Embryonic facial prominence (tissue), 1 donor: ENCODE data around the gene GET3.

Source experiments
- DNase-seq: peaks from one replicate; pipeline ENCODE4 v3.0.0-alpha.2; 2016; ENCODE audit errors: extremely low spot score

GET3 gene

DNA sequence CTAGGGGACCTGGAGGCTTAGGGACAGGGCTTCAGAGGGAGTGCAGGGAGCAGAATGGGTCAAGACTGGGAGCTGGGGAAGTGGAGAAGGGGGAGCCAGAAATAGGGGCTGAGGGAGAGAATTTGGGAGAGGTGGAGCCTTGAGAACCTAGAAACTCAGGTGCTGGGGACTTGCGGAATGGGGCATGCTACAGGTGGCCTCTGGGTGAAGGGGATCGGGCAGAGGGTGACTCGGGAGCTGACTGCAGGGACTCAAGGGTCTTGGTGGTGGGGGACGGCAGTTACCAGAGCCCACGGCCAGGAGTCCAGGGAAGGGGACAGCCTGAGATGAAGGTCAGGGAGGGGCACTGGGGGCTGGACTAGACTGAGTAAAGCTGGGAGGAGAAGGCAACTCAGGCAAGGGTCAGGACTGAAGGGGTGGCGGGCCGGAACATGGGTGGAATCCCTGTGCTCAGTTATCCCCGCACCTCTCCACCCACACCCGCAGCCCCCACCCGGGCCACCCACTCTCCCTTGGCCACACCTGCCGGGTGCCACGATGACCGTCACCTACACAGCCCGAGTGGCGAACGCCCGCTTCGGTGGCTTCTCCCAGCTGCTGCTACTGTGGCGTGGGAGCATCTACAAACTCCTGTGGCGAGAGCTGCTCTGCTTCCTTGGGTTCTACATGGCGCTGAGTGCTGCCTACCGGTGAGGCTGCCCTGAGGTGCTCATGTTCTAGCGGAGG lies 14.9 kb downstream of the GET3 start:
- no peak for DNase-seq

DNA sequence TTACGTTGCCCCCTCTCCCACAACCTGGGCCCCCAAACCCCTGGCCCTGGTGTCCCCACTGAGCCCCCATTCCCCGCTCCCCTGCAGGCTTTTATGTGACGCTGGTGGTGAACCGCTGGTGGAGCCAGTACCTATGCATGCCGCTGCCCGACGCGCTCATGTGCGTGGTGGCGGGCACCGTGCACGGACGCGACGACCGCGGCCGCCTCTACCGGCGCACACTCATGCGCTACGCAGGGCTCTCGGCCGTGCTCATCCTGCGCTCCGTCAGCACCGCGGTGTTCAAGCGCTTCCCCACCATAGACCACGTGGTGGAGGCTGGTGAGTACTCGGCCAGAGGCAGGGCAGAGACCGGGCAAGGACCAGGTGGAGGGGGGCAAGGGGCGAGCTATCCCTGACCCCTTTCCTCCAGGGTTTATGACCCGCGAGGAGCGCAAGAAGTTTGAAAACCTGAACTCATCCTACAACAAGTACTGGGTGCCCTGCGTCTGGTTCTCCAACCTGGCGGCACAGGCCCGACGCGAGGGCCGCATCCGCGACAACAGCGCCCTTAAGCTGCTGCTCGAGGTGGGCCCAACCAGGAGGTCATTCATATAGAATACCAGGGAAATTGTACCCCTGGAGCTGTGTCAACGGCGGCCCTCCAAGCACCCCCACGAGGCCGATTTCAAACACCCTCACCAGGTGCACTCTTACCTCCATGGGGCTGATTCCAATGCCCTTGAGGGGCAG lies 17.3 kb downstream of the GET3 start:
- DNase-seq = no peak

DNA sequence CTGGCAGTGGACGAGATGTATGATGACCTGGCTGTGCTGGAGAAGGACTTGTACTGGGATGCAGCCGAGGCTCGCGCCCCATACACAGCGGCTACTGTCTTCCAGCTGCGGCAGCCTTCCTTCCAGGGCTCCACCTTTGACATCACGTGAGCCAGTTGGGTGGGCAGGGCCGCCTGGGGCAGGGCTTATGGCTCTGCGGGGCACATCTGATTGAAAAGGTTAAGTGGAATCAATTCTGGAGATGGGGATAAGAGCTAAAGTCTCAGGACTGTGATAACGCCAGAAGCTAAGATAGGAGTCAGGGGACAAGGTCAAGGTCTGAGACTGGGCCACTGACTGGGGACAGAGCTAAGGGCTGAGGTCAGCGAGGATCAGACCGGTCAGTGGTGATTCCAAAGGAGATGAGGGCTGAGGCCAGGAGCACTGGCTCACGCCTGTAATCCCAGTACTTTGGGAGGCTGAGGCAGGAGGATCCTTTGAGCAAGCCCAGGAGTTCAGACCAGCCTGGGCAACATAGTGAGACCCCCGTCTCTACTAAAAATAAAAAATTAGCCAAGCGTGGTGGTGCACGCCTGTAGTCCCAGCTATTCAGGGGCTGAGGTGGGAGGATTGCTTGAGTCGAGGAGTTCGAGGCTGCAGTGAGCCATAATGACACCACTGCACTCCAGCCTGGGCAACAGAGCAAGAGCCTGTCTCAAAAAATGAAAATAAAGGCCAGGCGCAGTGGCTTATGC lies 19.0 kb downstream of the GET3 start:
- DNase-seq = no peak

DNA sequence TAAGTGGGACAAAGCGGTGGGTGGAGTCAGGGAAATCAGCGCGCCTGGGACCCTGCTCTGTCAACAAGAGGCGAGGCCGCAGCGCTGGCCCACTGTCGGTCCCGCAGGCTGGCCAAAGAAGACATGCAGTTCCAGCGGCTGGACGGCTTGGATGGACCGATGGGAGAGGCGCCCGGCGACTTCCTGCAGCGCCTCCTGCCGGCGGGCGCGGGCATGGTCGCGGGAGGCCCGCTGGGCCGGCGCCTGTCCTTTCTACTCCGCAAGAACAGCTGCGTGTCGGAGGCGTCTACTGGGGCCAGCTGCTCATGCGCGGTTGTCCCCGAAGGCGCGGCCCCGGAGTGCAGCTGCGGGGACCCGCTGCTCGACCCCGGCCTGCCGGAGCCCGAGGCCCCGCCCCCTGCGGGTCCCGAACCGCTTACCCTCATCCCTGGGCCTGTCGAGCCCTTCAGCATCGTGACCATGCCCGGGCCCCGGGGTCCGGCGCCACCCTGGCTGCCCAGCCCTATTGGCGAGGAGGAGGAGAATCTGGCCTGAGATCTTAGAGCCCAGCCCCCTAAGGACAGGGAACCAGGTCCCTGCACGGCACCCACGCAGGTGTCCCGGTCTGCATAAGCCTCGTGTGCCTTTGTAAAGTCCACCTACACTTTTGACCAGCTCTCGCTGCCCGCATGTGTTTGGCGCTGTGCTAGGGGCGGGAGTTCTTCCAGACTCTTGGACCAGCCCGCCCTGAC lies 20.4 kb downstream of the GET3 start:
- DNase-seq = no peak

DNA sequence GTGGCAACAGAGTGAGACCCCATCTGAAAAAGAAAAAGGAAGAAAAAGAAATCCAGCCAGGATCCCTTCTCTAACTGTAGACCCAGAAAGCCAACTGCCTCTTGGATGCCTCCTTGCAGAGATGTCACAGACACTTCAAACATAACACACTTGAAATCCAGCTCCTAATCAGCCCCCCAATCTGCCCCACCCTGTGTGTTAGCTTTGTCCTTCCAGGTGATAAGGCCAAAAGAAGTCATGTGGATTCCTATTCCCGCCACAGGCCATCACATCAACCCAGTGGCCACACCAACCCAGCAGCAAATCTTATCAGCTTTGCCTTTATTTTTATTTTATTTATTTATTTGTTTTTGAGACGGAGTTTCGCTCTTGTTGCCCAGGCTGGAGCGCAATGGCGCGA lies 22.4 kb downstream of the GET3 start:
- no peak for DNase-seq

DNA sequence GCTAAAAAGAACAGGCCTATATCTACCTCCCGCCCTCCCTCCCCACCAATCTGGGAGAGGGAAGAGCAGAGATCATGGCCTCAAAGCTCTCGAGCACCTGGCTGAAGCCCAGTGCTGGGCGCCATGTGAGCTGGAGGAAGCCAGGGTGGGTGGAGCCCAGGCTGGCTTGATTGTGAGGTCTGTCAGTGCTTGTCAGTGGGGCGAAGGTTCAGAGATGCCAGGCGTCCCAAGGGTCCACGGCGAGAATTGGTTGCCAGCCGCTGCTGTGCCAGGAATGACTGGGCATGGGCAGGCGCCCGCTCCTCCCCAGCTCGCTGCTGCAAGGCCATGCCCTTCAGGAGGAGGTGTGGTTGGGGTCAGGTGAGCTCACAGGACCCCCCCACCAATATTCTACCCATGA lies 25.8 kb downstream of the GET3 start:
- DNase-seq = no peak

DNA sequence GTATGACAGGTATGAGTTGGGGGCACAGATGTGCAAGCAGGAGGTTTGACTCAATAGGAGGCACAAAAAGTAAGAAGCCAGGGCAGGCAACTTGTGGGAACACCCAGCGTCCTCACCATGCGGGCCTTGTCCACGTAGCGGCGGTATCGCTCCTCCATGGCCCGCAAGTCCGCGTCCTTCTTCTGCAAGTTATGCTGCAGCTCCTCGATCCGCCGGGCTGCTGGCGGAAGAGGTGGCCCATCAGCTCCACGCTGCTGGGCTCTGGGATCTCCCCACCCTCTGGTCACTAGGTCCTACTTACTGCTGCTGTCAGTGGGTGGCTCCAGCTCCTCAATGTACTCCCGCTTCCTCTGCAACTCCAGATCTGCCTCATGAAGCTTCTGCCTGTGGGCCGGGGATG lies 27.4 kb downstream of the GET3 start:
- DNase-seq = no peak

DNA sequence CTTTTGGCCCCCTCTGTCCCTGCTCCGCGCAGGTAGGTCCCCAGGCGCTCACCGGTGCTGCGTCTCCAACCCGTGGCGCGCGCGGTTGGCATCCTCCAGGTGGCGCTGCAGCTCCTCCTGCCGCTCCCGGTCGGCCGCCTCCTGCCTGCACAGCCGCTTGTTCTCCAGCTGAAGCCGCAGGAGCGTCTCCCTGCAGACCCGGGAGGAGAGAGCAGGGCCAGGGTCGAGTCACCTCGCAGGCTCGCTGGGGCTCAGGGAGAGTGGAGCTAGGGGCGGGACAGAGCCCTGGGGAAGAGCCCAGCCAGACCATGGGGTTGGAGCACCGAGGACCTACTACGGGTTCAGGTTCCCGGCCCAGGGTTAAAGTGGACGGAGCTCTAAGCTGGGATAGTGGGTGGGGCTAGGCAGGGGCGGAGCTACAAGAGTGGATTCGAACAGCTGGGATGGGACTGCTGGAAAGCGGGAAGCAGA lies 28.8 kb downstream of the GET3 start:
- DNase-seq = peak; percentile 76

DNA sequence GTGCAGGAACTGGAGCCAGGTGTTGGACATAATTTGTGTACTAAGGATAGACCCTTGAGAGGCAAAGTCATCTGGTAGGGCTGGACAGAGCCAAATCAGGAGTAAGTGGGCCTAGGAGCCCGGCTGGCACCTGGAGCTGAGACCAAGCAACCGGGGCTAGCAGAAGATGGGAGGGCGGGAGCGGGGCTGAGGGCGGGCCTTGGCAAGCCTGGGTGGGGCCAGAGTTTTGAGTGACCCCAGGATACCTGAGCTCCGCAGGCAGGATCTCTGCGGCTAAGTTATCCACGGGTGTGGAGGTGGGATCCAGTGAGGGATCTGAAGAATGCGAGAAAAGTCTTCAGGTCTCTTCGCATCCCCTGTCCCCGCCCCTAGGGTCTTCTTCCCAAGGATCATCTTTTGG lies 29.9 kb downstream of the GET3 start:
- DNase-seq = no peak

DNA sequence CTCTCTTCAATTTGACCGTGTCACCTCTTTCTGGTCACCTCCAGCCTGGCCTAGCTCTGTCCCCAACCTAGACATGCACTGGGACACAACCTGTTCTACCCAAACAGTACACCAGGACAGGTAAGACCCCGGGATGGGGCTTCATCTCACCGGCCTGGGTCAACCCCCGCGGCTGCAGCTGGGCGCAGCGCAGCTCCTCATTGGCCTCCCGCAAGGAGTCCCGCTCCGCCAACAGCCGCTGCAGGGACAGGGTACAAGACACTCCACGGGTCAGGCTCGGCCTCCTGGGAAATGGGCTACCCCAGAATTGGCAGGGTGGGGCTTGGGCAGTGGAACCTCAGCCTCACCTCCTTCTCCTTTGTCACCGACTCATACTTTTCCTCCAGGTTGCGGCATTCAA lies 30.4 kb downstream of the GET3 start:
- DNase-seq = no peak

DNA sequence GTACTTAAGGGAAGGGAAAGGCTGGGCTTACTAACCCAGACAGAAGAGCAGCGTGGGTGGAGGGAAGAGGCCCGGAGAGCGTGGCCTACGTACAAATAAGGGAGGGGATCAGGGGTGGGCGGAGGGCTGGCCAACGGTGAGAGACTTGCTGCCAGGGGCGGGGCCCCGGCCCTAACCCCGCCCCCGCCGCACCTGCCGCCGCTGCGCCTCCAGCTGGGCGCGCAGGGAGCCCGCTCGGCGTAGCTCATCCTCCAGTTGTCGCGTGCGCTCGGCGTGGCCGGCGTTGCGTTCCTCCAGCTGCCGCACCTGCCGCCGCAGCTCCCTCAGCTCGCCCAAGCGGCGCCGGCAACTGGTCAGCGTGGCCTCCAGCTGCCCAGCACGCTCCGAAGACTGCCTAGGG lies 32.4 kb downstream of the GET3 start:
- no peak for DNase-seq

DNA sequence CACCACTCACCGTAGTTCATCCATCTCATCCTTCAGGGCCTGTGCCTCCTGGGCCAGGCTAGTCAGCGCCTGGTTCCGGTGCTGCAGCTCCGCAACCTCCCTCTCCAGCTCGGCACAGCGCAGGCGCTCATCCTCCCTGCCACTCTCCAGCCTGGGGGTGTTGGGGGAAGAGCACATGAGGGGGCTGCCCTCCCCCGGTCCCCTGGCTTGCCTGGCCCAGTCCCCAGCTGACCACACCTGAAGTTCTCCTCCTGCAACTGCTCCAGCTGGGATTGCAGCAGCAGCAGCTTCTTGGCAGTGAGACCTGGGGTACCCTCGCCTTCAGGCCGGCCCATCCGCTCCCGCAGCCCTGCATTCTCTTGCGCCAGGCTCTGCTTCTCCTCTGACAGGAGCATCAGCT lies 33.6 kb downstream of the GET3 start:
- no peak for DNase-seq

DNA sequence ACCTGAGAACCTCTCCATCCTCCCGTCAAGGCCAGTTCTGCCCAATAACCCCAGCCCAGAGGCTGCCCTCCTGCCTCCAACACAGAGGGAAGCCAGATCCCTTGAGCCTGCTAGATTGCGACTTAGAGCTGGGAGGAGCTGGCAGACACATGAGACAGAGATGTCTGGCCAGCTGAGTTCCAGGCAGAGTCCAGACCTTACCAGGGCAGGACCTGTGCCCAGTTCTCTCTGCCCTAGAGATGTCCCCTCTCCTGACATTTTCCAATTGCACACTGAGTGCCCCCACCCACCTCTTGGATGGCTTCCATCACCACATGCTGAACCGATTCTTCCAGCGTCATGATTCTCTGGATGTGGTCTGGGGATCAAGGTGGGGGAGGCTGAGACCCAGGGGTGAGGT lies 35.0 kb downstream of the GET3 start:
- no peak for DNase-seq

DNA sequence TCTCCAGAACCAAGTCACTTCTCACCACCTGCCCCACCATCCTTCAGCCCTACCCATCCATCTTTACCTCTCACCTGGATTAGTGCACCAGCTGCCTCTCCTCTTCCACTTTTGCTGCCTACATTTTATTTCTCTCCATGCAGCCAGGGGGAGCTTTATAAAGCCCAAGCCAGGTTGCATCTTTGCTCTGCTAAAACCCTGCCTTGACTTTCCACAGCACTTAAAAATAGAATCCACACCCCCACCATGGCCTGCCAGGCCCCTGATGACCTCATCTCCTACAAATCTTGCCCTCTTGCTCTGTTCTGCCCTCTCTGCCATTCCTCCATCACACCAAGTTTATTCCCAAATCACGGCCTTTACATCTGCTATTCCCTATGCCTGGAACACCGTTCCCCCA lies 36.3 kb downstream of the GET3 start:
- DNase-seq = no peak

DNA sequence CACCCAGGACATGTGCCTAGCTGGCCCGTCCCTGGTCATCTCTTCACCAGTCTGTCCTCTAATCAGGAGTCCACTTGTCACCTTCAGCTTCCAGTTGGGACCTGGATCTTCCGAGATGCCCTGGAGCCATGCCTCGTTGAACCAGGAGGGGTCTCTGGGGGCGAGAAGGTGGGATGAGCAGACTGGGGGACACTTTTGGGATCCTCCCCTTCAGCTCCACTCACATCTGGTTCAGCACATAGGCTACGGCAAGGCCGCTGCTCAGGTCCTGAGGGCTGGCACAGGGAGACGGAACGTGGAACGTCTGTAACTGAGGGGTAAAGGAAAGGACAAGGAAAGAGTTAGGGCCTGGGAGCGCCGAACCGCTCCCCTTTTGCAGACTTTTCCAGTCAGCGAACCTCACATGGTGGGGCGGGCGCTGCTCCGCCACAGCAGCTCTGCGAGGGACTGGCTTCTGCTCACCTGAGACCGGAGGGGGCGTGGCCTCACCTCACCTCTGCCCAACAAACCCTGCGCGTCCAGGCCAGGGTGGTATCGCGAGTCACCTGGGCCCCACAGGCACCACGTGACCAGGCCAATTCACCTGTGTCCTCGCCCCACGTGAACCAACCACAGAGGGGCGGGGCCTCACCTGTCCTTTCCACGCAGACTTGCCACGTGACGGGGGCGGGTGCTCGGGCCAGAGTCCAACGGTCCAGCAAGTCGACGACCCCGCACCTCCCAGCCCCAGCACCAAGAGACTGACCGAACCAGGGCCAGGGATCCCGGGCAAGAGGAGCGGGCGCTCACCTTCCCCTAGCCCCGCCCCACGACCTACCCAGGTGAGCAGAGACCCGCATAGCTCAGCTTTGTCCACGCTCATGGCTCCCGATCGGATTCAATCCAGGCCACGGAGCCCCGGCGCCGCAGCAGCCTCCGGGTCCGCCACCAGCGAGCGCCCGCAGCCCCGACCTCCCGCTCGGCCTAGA lies 37.6 kb downstream of the GET3 start, which contains the start of gene HOOK2:
HOOK2 (minus strand) TSS at position 965 of the 968 bp plus-strand sequence; CDS start at position 862, 103 bp downstream.
- no peak for DNase-seq

DNA sequence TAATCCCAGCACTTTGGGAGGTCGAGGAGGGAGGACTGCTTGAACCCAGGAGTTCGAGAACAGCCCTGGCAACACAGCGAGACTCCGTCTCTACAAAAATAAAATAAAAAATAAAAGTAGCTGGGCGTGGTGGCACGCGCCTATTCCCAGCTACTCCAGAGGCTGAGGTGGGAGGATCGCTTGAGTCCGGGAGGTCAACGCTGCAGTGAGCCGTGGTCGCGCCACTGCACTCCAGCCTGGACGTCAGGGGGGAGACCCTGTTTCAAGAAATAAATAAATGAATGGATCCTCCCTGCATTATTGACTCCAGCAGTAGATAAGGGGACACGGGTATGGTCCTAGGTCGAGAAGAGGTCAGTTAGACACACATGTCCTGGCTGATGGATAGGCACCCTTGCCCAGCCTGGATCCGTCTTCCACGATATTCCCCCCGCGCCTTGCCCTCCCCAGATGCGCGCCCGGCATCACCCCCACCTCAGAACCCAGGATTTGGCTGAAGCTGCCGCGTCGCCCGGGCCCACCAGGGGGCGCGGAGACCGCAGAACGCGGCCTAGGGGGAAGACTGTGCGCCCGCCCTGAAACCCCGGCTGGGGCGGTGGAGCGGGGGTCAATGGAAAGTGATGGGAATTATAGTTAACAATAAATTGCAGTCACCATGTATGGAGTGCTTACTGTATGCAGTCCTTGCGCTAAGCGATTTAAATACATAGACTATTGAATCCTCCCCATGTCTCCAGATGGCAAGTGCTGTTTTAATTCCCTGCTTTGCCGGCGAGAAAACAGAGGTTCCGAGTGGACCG lies 40.1 kb downstream of the GET3 start:
- DNase-seq = peak; percentile 66

DNA sequence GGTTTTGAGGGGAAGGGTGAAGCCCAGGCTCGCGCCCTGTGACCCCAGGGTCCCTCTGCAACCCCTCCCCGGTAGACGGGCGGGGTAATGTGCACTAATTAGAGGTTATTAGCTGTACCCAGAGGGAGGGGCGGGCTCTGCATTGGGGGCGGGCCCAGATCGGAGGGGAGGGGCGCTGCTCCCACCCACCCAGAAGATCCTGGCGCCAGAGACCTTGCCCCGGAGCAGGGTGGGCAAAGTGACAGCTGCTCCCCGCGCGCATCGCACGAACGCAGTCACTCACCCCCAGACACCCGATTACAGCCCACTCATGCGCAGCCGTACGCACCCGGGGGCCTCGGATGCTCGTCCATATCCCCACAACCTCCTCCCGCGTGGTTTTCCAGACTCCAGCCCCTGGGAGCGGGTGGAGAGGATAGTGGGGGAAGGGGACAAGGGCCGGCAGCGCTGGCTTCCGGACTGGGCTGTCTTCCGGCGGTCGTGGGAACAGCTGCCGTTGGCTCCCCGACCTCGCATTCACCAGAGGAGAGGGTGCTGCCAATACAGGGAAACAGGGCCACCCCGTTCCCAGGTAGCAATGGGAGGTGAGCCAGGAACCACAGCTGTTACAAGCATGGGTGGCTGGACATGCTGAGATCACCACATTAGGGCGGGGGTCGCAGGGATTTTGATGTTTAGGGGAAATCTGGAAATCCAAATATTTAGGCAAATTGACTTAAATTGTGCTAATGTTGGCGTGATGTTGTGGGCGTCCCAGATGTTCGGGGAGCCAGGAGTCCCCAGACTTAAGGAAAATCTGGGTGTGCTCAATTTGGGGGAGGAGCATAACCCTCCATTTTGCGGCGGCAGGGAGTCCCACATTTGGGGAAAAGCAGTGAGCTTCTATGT lies 41.0 kb downstream of the GET3 start:
- no peak for DNase-seq

DNA sequence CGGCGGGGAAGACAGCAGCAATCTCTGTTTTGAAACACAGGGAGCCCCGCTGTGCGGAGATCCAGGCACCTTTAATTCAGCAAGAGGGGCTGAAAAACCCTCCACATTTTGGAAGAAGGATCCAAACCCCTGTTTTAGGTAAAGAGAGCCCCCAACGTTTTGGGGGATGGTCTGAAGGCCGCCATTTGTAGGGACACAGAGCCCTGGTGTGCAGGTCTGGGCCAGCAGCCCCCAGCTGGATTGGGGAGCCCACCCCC lies 41.5 kb downstream of the GET3 start:
- no peak for DNase-seq
